Measurements from ENCODE around the gene DLL3.

- no peak for TF ChIP-seq CTCF (conservative IDR thresholded peaks at IDR 0.05; ENCODE audit: low read length)
- no peak for TF ChIP-seq EZH2phosphoT487 (IDR thresholded peaks at IDR 0.05; ENCODE audit: borderline replicate concordance, low read depth, low read length)
Measured at GRCh38 chr19:39500543-39500942, 1.8 kb downstream of the DLL3 start.
